BLaER1 treated with 17β-estradiol and CSF1 and Interleukin-3, amounts not matched to agents 10 nM and 100 nM (cell line): ENCODE results near the gene MAP4.

Source experiments
- H3K27ac ChIP-seq, 11 experiments: shearing (Covaris generic); formaldehyde crosslinking; 2 replicates each; pipeline ENCODE4 v1.8.1; 2022
- H3K27me3 ChIP-seq, 11 experiments: shearing (Covaris generic); formaldehyde crosslinking; 2 replicates each; pipeline ENCODE4 v1.8.1; 2022
- H3K36me3 ChIP-seq, 11 experiments: shearing (Covaris generic); formaldehyde crosslinking; 2 replicates each; pipeline ENCODE4 v1.8.1; 2022
- H3K4me1 ChIP-seq, 10 experiments: shearing (Covaris generic); formaldehyde crosslinking; 2 replicates each; pipeline ENCODE4 v1.8.1; 2022
- H3K4me2 ChIP-seq, 11 experiments: shearing (Covaris generic); formaldehyde crosslinking; 2 replicates each; pipeline ENCODE4 v1.8.1; 2022
- H3K4me3 ChIP-seq, 10 experiments: shearing (Covaris generic); formaldehyde crosslinking; 2 replicates each; pipeline ENCODE4 v1.8.1; 2022
- H3K9ac ChIP-seq, 11 experiments: shearing (Covaris generic); formaldehyde crosslinking; 2 replicates each; pipeline ENCODE4 v1.8.1; 2022
- H3K9me3 ChIP-seq, 11 experiments: shearing (Covaris generic); formaldehyde crosslinking; replicated peaks in 1 of 11; 2 replicates each; pipeline ENCODE4 v1.8.1; 2022
- H4K20me1 ChIP-seq, 11 experiments: shearing (Covaris generic); formaldehyde crosslinking; 2 replicates each; pipeline ENCODE4 v1.8.1; 2022
- Cebpa-rat ChIP-seq, 11 experiments: shearing (Covaris generic); IDR thresholded peaks; 2 replicates each; pipeline ENCODE4 v1.8.1; 2022

MAP4 gene

GRCh38 chr3:47899495-47900108 lies 116.6 kb downstream of the MAP4 start:
- Histone ChIP-seq H3K4me3 (no peak overlapping the region), H3K4me2 (no peak overlapping the region), H4K20me1 (peaks cover 0 to 2% (median 0%) of the 10 kb centered on the region in 11 experiments; a peak in 2 of 22 replicates), H3K9me3 (no peaks in the 10 kb centered on the region), H3K4me1 (no peaks in the 10 kb centered on the region), H3K27ac (no peak overlapping the region), H3K36me3 (peaks cover 32 to 97% (median 58%) of the 10 kb centered on the region in 11 experiments), H3K27me3 (no peaks in the 10 kb centered on the region), H3K9ac (no peak overlapping the region)
- no peak for TF ChIP-seq Cebpa-rat (IDR thresholded peaks at IDR 0.05)

- Histone ChIP-seq H3K4me1 (no peaks in the 10 kb centered on the region), H3K36me3 (peaks cover 32 to 99% (median 64%) of the 10 kb centered on the region in 11 experiments), H3K9me3 (no peaks in the 10 kb centered on the region), H3K4me2 (no peak overlapping the region), H4K20me1 (peaks cover 0 to 4% (median 0%) of the 10 kb centered on the region in 11 experiments; a peak in 2 of 22 replicates), H3K9ac (no peak overlapping the region), H3K27me3 (no peaks in the 10 kb centered on the region), H3K4me3 (no peak overlapping the region), H3K27ac (no peak overlapping the region)
- no peak for TF ChIP-seq Cebpa-rat (IDR thresholded peaks at IDR 0.05)
Measured at GRCh38 chr3:47897954-47898353, 118.3 kb downstream of the MAP4 start.

- no peaks in the 10 kb centered on the region for H3K4me1 ChIP-seq
- no peaks in the 10 kb centered on the region for H3K27me3 ChIP-seq
- no peaks in the 10 kb centered on the region for H3K9me3 ChIP-seq
- peaks cover 32 to 99% (median 66%) of the 10 kb centered on the region in 11 experiments for H3K36me3 ChIP-seq
- H3K27ac ChIP-seq: no peak overlapping the region
- no peak overlapping the region for H3K9ac ChIP-seq
- H3K4me2 ChIP-seq: no peak overlapping the region
- H4K20me1 ChIP-seq: peaks cover 0 to 4% (median 0%) of the 10 kb centered on the region in 11 experiments; a peak in 2 of 22 replicates
- no peak for TF ChIP-seq Cebpa-rat (IDR thresholded peaks at IDR 0.05)
- H3K4me3 ChIP-seq: no peak overlapping the region
Measured at GRCh38 chr3:47896736-47897135, 119.5 kb downstream of the MAP4 start.

GRCh38 chr3:47895241-47895640 lies 121.0 kb downstream of the MAP4 start:
- Histone ChIP-seq H3K4me2 (no peak overlapping the region), H3K9ac (no peak overlapping the region), H4K20me1 (peaks cover 0 to 4% (median 0%) of the 10 kb centered on the region in 11 experiments; a peak in 2 of 22 replicates), H3K36me3 (peaks cover 45 to 97% (median 71%) of the 10 kb centered on the region in 11 experiments), H3K27me3 (no peaks in the 10 kb centered on the region), H3K4me1 (peaks cover 9 to 15% (median 11%) of the 10 kb centered on the region in 10 experiments; a peak in 16 of 20 replicates), H3K4me3 (no peak overlapping the region), H3K27ac (no peak overlapping the region), H3K9me3 (no peaks in the 10 kb centered on the region)
- no peak for TF ChIP-seq Cebpa-rat (IDR thresholded peaks at IDR 0.05)

GRCh38 chr3:47892286-47893040 lies 123.8 kb downstream of the MAP4 start:
- peaks cover 45 to 92% (median 67%) of the 10 kb centered on the region in 11 experiments for H3K36me3 ChIP-seq
- peaks cover 9 to 29% (median 26%) of the 10 kb centered on the region in 10 experiments; a peak in 18 of 20 replicates for H3K4me1 ChIP-seq
- H4K20me1 ChIP-seq: peaks cover 0 to 4% (median 0%) of the 10 kb centered on the region in 11 experiments; a peak in 1 of 22 replicates
- peaks cover 0 to 14% (median 0%) of the 10 kb centered on the region in 11 experiments; a peak in 2 of 22 replicates for H3K9me3 ChIP-seq
- H3K4me2 ChIP-seq: no peak overlapping the region
- TF ChIP-seq Cebpa-rat (IDR thresholded peaks at IDR 0.05): no peak
- no peaks in the 10 kb centered on the region for H3K27me3 ChIP-seq
- H3K9ac ChIP-seq: no peak overlapping the region
- H3K4me3 ChIP-seq: no peak overlapping the region
- no peak overlapping the region for H3K27ac ChIP-seq

GRCh38 chr3:47891613-47892005 lies 124.6 kb downstream of the MAP4 start:
- H3K36me3 ChIP-seq: peaks cover 40 to 92% (median 63%) of the 10 kb centered on the region in 11 experiments
- H3K27ac ChIP-seq: no peak overlapping the region

GRCh38 chr3:47890828-47891612 lies 125.2 kb downstream of the MAP4 start:
- Histone ChIP-seq H4K20me1 (0 out of 22 replicates have a peak, but pooled peaks cover 0 to 4% (median 0%) of the 10 kb centered on the region in 11 experiments), H3K4me2 (peak overlapping the region in 10 of 11 experiments; percentile 4 to 37 (median 22); a peak in 9 of 22 replicates), H3K4me3 (no peak overlapping the region), H3K9ac (no peak overlapping the region), H3K27me3 (no peaks in the 10 kb centered on the region), H3K36me3 (peaks cover 43 to 92% (median 68%) of the 10 kb centered on the region in 11 experiments), H3K4me1 (peaks cover 9 to 29% (median 26%) of the 10 kb centered on the region in 10 experiments; a peak in 18 of 20 replicates), H3K9me3 (peaks cover 0 to 24% (median under 1%) of the 10 kb centered on the region in 11 experiments; a peak in 3 of 22 replicates), H3K27ac (no peak overlapping the region)
- TF ChIP-seq Cebpa-rat (IDR thresholded peaks at IDR 0.05): no peak

More at GRCh38 chr3:47891613-47892005, 124.6 kb downstream of the MAP4 start:
- peaks cover 9 to 29% (median 26%) of the 10 kb centered on the region in 10 experiments; a peak in 18 of 20 replicates for H3K4me1 ChIP-seq
- peak overlapping the region in 2 of 11 experiments; percentile 34 to 35; a peak in 1 of 22 replicates for H3K4me2 ChIP-seq
- H3K27me3 ChIP-seq: no peaks in the 10 kb centered on the region
- 0 out of 22 replicates have a peak, but pooled peaks cover 0 to 4% (median 0%) of the 10 kb centered on the region in 11 experiments for H4K20me1 ChIP-seq
- no peak overlapping the region for H3K9ac ChIP-seq
- H3K4me3 ChIP-seq: no peak overlapping the region
- no peak for TF ChIP-seq Cebpa-rat (IDR thresholded peaks at IDR 0.05)
- H3K9me3 ChIP-seq: peaks cover 0 to 20% (median 0%) of the 10 kb centered on the region in 11 experiments; a peak in 2 of 22 replicates

- peaks cover 39 to 92% (median 64%) of the 10 kb centered on the region in 11 experiments for H3K36me3 ChIP-seq
- no peak for TF ChIP-seq Cebpa-rat (IDR thresholded peaks at IDR 0.05)
- no peak overlapping the region for H3K27ac ChIP-seq
- no peaks in the 10 kb centered on the region for H3K27me3 ChIP-seq
- H3K4me2 ChIP-seq: peak overlapping the region in 7 of 11 experiments; percentile 8 to 37 (median 35); a peak in 5 of 22 replicates
- H4K20me1 ChIP-seq: 0 out of 22 replicates have a peak, but pooled peaks cover 0 to 4% (median 0%) of the 10 kb centered on the region in 11 experiments
- H3K4me1 ChIP-seq: peaks cover 9 to 29% (median 26%) of the 10 kb centered on the region in 10 experiments; a peak in 18 of 20 replicates
- peaks cover 0 to 26% (median 4%) of the 10 kb centered on the region in 11 experiments; a peak in 4 of 22 replicates for H3K9me3 ChIP-seq
- no peak overlapping the region for H3K4me3 ChIP-seq
- H3K9ac ChIP-seq: no peak overlapping the region; a peak in 1 of 22 replicates
Measured at GRCh38 chr3:47890126-47890827, 125.9 kb downstream of the MAP4 start.
